K562 (cell line): ENCODE measurements around the gene BTNL8. TPM values are rescaled to one million over a fixed set of nuclear protein-coding genes. Genes with fewer than 3 reads are reported as not detected.

Experiments
- ARID2 ChIP-seq: fragments of 450-650 bp; IDR thresholded peaks from 2 replicates; pipeline ENCODE4 v1.6.1; 2017; ENCODE audit warnings: antibody characterized with exemption, mild to moderate bottlenecking
- DEAF1 ChIP-seq: fragments of 450-650 bp; formaldehyde crosslinking; IDR thresholded peaks from 2 replicates; pipeline ENCODE4 v1.4.0; 2020; ENCODE audit warnings: mild to moderate bottlenecking, moderate library complexity
- EP300 ChIP-seq: IDR thresholded peaks from 2 replicates; pipeline ENCODE4 v1.6.1; 2012; ENCODE audit warnings: low read length, improper control_type of control experiment
- JUND ChIP-seq, 2 experiments: IDR thresholded peaks; 2 replicates in 1 of 2; 3 replicates in 1 of 2; pipeline ENCODE4 v1.6.1; 2011; ENCODE audit warnings: borderline replicate concordance in 2 of 2, low read depth in 2 of 2, low read length in 2 of 2, improper control_type of control experiment in 1 of 2, missing biosample characterization in 1 of 2, missing genetic modification characterization in 1 of 2, missing genetic modification reagents in 1 of 2
- MNT ChIP-seq, 2 experiments: fragments of 450-650 bp; conservative IDR thresholded peaks; 2 replicates each; pipeline ENCODE4 v1.6.1; 2017; ENCODE audit warnings: mild to moderate bottlenecking in 2 of 2, moderate library complexity in 2 of 2
- NRF1 ChIP-seq, 2 experiments: fragments of 450-650 bp; IDR thresholded peaks in 1 of 2; conservative IDR thresholded peaks in 1 of 2; 2 replicates each; pipeline ENCODE4 v1.6.1; 2014; ENCODE audit warnings: mild to moderate bottlenecking in 2 of 2
- PML ChIP-seq: IDR thresholded peaks from 2 replicates; pipeline ENCODE4 v1.6.1; 2012; ENCODE audit warnings: low read length, inconsistent platforms
- SRSF9 ChIP-seq: fragments of 200-400 bp; formaldehyde crosslinking; IDR thresholded peaks from 2 replicates; pipeline ENCODE4 v1.6.1; 2017; ENCODE audit warnings: low read depth, low read length, borderline replicate concordance
- YY1 ChIP-seq, 3 experiments: IDR thresholded peaks; 2 replicates each; pipeline ENCODE4 v1.6.1; 2011; ENCODE audit warnings: low read length in 2 of 3, mild to moderate bottlenecking in 2 of 3, moderate library complexity in 2 of 3, borderline replicate concordance in 1 of 3, control low read depth in 1 of 3, low read depth in 1 of 3; ENCODE audit not compliant: insufficient read depth in 3 of 3, insufficient replicate concordance in 2 of 3, control insufficient read depth in 1 of 3, insufficient read length in 1 of 3; ENCODE audit errors: extremely low read depth in 1 of 3
- ZBTB40 ChIP-seq, 2 experiments: fragments of 450-650 bp in 1 of 2; sonication (generic) in 1 of 2; formaldehyde crosslinking in 1 of 2; IDR thresholded peaks; 2 replicates each; pipeline versions ENCODE4 v1.7.1 to v1.9.0; 2016 to 2022; ENCODE audit warnings: inconsistent platforms in 1 of 2, mild to moderate bottlenecking in 1 of 2, missing genetic modification reagents in 1 of 2
- ZNF124 ChIP-seq: sonication (generic); formaldehyde crosslinking; IDR thresholded peaks from 2 replicates; pipeline ENCODE4 v1.8.1; 2022; ENCODE audit warnings: missing genetic modification reagents
- ZNF395 ChIP-seq: fragments of 200-800 bp; sonication (Bioruptor generic); IDR thresholded peaks from 2 replicates; pipeline ENCODE4 v1.6.1; 2017; ENCODE audit warnings: missing genetic modification characterization, missing compliant biosample characterization
- polyA plus RNA-seq, 8 experiments: library from polyadenylated mRNA; depleted of rRNA in 4 of 8; stranded (reverse) in 5 of 8; unstranded in 3 of 8; fragments of >200 nt; fragmentation: Nextera tagmentation in 2 of 8; fragmentation: Illumina TruSeq in 1 of 8; extraction: Ambion mirVana in 2 of 8; extraction: Trizol in 1 of 8; gene quantifications; 2 replicates each; pipeline versions ENCODE4 v1.2.1 to v1.2.3, GENCODE V29; 2011 to 2014; ENCODE audit warnings: inconsistent platforms in 1 of 8, missing spikeins in 1 of 8
- total RNA-seq, 7 experiments: library from RNA; depleted of rRNA in 6 of 7; stranded (reverse); fragments of >200 nt in 6 of 7; fragmentation: Illumina TruSeq in 2 of 7; extraction: Trizol in 2 of 7; gene quantifications; 2 replicates each; pipeline versions ENCODE4 v1.2.1 to v1.2.3, GENCODE V29; 2011 to 2021; ENCODE audit warnings: low replicate concordance in 1 of 7

The BTNL8 gene
- total and polyA plus RNA-seq, 9 of the 15 experiments (the other 6 are each of a cell fraction or from before 2014, with no cell fraction given): 0.04 to 0.18 (median 0.07) TPM; not detected in 6

GRCh38 chr5:180868960-180869359 is 30.0 kb upstream of the BTNL8 start (continued):
- TF ChIP-seq ZBTB40 (IDR thresholded peaks at IDR 0.05): no peak
- TF ChIP-seq ZBTB40 (CRISPR knock-in tag; IDR thresholded peaks at IDR 0.05): no peak
- no peak for TF ChIP-seq ZNF395 (CRISPR knock-in tag)
- no peak for TF ChIP-seq ZNF124 (CRISPR knock-in tag)
- no peak for TF ChIP-seq PML
- no peak for TF ChIP-seq SRSF9
- TF ChIP-seq DEAF1: peak; percentile 85
- peak; percentile 79 for TF ChIP-seq ARID2
- peak; percentile 22; the same call in 1 of the 2 replicates for TF ChIP-seq JUND (IDR thresholded peaks at IDR 0.05; ENCODE audit: borderline replicate concordance, low read depth, low read length)
- TF ChIP-seq JUND (tag; IDR thresholded peaks at IDR 0.05; ENCODE audit: borderline replicate concordance, low read depth, low read length): no peak; the same call in 2 of the 3 replicates
- no peak for TF ChIP-seq NRF1 (conservative IDR thresholded peaks at IDR 0.05 in 1 of 2, IDR thresholded peaks at IDR 0.05 in 1 of 2)
- peak; percentile 31 to 39; a peak in 1 of 4 replicates for TF ChIP-seq MNT (conservative IDR thresholded peaks at IDR 0.05)
- peak in 1 of 3 experiments; percentile 30 for TF ChIP-seq YY1 (IDR thresholded peaks at IDR 0.05; ENCODE audit: borderline replicate concordance in 1 of 3, control insufficient read depth in 1 of 3, extremely low read depth in 1 of 3, insufficient read depth in 3 of 3, insufficient read length in 1 of 3, insufficient replicate concordance in 2 of 3, low read depth in 1 of 3, low read length in 2 of 3)
- TF ChIP-seq EP300: peak; percentile 13; the same call in 1 of the 2 replicates
